HEK293 (cell line): ENCODE data around the gene CWF19L1.

Experiments
- GLI2 ChIP-seq: fragments of 450-650 bp; formaldehyde crosslinking; IDR thresholded peaks from 2 replicates; pipeline ENCODE4; 2017; ENCODE audit warnings: missing biosample characterization, missing genetic modification characterization, low read depth, borderline replicate concordance
- KLF1 ChIP-seq: fragments of 450-650 bp; formaldehyde crosslinking; IDR thresholded peaks from 2 replicates; pipeline ENCODE4 v1.5.1; 2016; ENCODE audit warnings: missing biosample characterization, missing genetic modification characterization
- SCRT1 ChIP-seq: fragments of 450-650 bp; formaldehyde crosslinking; IDR thresholded peaks from 2 replicates; pipeline ENCODE4 v1.5.1; 2016; ENCODE audit warnings: missing biosample characterization, missing genetic modification characterization, borderline replicate concordance
- ZBTB17 ChIP-seq: fragments of 450-650 bp; formaldehyde crosslinking; IDR thresholded peaks from 2 replicates; pipeline ENCODE4 v1.5.1; 2016; ENCODE audit warnings: missing biosample characterization, missing genetic modification characterization
- ZBTB20 ChIP-seq: fragments of 450-650 bp; formaldehyde crosslinking; IDR thresholded peaks from 2 replicates; pipeline ENCODE4 v1.5.1; 2016; ENCODE audit warnings: missing biosample characterization, missing genetic modification characterization
- ZBTB8A ChIP-seq: fragments of 450-650 bp; formaldehyde crosslinking; IDR thresholded peaks from 2 replicates; pipeline ENCODE4 v1.5.1; 2016; ENCODE audit warnings: missing biosample characterization, missing genetic modification characterization
- ZEB2 ChIP-seq: fragments of 450-650 bp; formaldehyde crosslinking; IDR thresholded peaks from 2 replicates; pipeline ENCODE4 v1.5.1; 2016; ENCODE audit warnings: missing biosample characterization, missing genetic modification characterization
- ZFHX2 ChIP-seq: fragments of 450-650 bp; formaldehyde crosslinking; conservative IDR thresholded peaks from 2 replicates; pipeline ENCODE4 v1.5.1; 2016; ENCODE audit warnings: missing biosample characterization, missing genetic modification characterization
- ZIC2 ChIP-seq: fragments of 450-650 bp; formaldehyde crosslinking; IDR thresholded peaks from 2 replicates; pipeline ENCODE4 v1.5.1; 2016; ENCODE audit warnings: missing biosample characterization, missing genetic modification characterization
- ZNF10 ChIP-seq: fragments of 450-650 bp; formaldehyde crosslinking; IDR thresholded peaks from 2 replicates; pipeline ENCODE4 v1.5.1; 2017; ENCODE audit warnings: missing biosample characterization, missing genetic modification characterization
- ZNF112 ChIP-seq: fragments of 450-650 bp; formaldehyde crosslinking; IDR thresholded peaks from 2 replicates; pipeline ENCODE4 v1.5.0; 2017; ENCODE audit warnings: missing biosample characterization, missing genetic modification characterization
- ZNF169 ChIP-seq: fragments of 450-650 bp; formaldehyde crosslinking; IDR thresholded peaks from 2 replicates; pipeline ENCODE4 v1.5.1; 2016; ENCODE audit warnings: missing biosample characterization, missing genetic modification characterization
- ZNF239 ChIP-seq: fragments of 450-650 bp; formaldehyde crosslinking; IDR thresholded peaks from 2 replicates; pipeline ENCODE4 v1.5.1; 2016; ENCODE audit warnings: missing biosample characterization, missing genetic modification characterization
- ZNF548 ChIP-seq: fragments of 450-650 bp; formaldehyde crosslinking; IDR thresholded peaks from 2 replicates; pipeline ENCODE4 v1.5.1; 2016; ENCODE audit warnings: missing biosample characterization, missing genetic modification characterization
- ZNF623 ChIP-seq: fragments of 450-650 bp; formaldehyde crosslinking; IDR thresholded peaks from 2 replicates; pipeline ENCODE4 v1.5.1; 2016; ENCODE audit warnings: missing biosample characterization, missing genetic modification characterization
- ZNF792 ChIP-seq: fragments of 450-650 bp; formaldehyde crosslinking; IDR thresholded peaks from 2 replicates; pipeline ENCODE4 v1.5.1; 2016; ENCODE audit warnings: missing biosample characterization, missing genetic modification characterization
- ZNF837 ChIP-seq: fragments of 450-650 bp; formaldehyde crosslinking; IDR thresholded peaks from 2 replicates; pipeline ENCODE4 v1.5.1; 2016; ENCODE audit warnings: missing biosample characterization, missing genetic modification characterization
- ZNF843 ChIP-seq: fragments of 450-650 bp; formaldehyde crosslinking; IDR thresholded peaks from 2 replicates; pipeline ENCODE4 v1.5.1; 2016; ENCODE audit warnings: missing biosample characterization, missing genetic modification characterization
- ZSCAN23 ChIP-seq: fragments of 450-650 bp; formaldehyde crosslinking; IDR thresholded peaks from 2 replicates; pipeline ENCODE4 v1.5.1; 2016; ENCODE audit warnings: missing biosample characterization, missing genetic modification characterization
- TF ChIP-seq, protein P1 (sequence below): fragments of 450-650 bp; formaldehyde crosslinking; IDR thresholded peaks from 2 replicates; pipeline ENCODE4 v1.5.1; 2017; ENCODE audit warnings: missing biosample characterization, missing genetic modification characterization
- TF ChIP-seq, protein P2 (sequence below): fragments of 450-650 bp; formaldehyde crosslinking; IDR thresholded peaks from 2 replicates; pipeline ENCODE4 v1.5.1; 2016; ENCODE audit warnings: missing biosample characterization, missing genetic modification characterization
- TF ChIP-seq, protein P3 (sequence below): fragments of 450-650 bp; formaldehyde crosslinking; IDR thresholded peaks from 2 replicates; pipeline ENCODE4 v1.5.1; 2016; ENCODE audit warnings: missing biosample characterization, missing genetic modification characterization, low read depth
- TF ChIP-seq, protein P4 (sequence below): fragments of 450-650 bp; formaldehyde crosslinking; IDR thresholded peaks from 2 replicates; pipeline ENCODE4; 2016; ENCODE audit warnings: missing biosample characterization, missing genetic modification characterization
- TF ChIP-seq, protein P5 (sequence below): fragments of 450-650 bp; formaldehyde crosslinking; IDR thresholded peaks from 2 replicates; pipeline ENCODE4 v1.5.1; 2017; ENCODE audit warnings: missing biosample characterization, missing genetic modification characterization
- TF ChIP-seq, protein P6 (sequence below): sonication (generic); formaldehyde crosslinking; IDR thresholded peaks from 2 replicates; pipeline ENCODE4 v1.8.1; 2022; ENCODE audit warnings: mild to moderate bottlenecking, moderate library complexity, missing genetic modification reagents
- TF ChIP-seq, protein P7 (sequence below): fragments of 450-650 bp; formaldehyde crosslinking; IDR thresholded peaks from 2 replicates; pipeline ENCODE4 v1.5.1; 2016; ENCODE audit warnings: missing biosample characterization, missing genetic modification characterization
- TF ChIP-seq, protein P8 (sequence below): fragments of 450-650 bp; formaldehyde crosslinking; IDR thresholded peaks from 2 replicates; pipeline ENCODE4 v1.5.1; 2016; ENCODE audit warnings: missing biosample characterization, missing genetic modification characterization

CWF19L1 gene

DNA sequence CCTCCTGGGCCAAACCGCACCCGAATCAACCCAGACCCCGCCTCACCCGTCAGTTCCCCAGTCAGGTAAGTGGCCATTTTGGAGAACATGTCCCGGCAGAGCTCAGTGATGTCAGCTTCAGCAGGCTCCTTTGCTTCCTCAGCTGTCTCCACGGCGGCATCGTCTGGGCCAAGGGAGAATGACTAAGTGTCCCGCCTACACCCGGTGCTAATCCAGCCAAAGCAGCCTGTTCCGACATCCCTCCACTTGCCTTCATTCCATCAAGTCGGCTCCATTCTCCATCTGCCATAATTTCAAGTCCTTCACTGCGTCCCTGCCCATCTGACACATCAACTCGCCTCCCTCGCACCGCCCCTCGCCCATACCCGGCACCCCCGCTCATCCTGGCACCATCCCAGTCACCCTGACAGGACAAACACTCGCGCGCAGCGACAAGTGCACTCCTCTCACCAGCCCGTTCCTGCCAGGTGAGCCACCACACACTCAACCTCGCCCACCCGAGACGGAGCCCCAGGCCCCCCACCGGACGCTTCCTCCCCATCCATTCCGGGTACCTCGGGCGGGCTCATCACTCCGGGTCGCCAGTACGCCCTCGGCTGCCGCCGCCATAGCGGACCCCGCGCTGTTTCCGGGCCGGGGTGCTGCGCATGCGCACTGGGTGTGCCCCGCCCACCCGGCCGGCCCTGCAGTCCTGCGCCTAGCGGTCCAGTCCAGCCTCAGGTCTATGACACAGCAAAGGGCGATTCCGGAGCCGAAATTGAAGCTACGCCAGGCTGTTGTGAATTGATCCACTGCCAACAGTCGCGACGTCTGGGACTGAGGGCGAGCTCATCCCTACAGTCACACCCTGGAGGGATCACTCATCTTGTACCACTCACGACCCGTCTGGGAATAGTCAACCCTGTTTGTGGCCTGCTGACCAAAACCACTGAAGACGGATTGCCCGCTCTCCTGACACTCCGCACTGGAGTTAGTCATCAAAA is 18.9 kb upstream of the CWF19L1 start, which contains the start of gene BLOC1S2 (continued):
- peak; percentile 97 for TF ChIP-seq ZFHX2
- TF ChIP-seq ZNF623: no peak
- TF ChIP-seq ZBTB17 (tag by site-specific recombination): peak; percentile 93
- peak; percentile 47; the same call in 1 of the 2 replicates for TF ChIP-seq SCRT1
- TF ChIP-seq ZBTB8A (tag by site-specific recombination): peak; percentile 82
- peak; percentile 97 for TF ChIP-seq ZBTB20 (tag by site-specific recombination)
- TF ChIP-seq, protein P1, sequence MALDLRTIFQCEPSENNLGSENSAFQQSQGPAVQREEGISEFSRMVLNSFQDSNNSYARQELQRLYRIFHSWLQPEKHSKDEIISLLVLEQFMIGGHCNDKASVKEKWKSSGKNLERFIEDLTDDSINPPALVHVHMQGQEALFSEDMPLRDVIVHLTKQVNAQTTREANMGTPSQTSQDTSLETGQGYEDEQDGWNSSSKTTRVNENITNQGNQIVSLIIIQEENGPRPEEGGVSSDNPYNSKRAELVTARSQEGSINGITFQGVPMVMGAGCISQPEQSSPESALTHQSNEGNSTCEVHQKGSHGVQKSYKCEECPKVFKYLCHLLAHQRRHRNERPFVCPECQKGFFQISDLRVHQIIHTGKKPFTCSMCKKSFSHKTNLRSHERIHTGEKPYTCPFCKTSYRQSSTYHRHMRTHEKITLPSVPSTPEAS: peak; percentile 81; the same call in 1 of the 2 replicates
- TF ChIP-seq, protein P2, sequence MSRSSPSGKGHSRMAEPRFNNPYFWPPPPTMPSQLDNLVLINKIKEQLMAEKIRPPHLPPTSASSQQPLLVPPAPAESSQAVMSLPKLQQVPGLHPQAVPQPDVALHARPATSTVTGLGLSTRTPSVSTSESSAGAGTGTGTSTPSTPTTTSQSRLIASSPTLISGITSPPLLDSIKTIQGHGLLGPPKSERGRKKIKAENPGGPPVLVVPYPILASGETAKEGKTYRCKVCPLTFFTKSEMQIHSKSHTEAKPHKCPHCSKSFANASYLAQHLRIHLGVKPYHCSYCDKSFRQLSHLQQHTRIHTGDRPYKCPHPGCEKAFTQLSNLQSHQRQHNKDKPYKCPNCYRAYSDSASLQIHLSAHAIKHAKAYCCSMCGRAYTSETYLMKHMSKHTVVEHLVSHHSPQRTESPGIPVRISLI: peak; percentile 76; the same call in 1 of the 2 replicates
- TF ChIP-seq, protein P3, sequence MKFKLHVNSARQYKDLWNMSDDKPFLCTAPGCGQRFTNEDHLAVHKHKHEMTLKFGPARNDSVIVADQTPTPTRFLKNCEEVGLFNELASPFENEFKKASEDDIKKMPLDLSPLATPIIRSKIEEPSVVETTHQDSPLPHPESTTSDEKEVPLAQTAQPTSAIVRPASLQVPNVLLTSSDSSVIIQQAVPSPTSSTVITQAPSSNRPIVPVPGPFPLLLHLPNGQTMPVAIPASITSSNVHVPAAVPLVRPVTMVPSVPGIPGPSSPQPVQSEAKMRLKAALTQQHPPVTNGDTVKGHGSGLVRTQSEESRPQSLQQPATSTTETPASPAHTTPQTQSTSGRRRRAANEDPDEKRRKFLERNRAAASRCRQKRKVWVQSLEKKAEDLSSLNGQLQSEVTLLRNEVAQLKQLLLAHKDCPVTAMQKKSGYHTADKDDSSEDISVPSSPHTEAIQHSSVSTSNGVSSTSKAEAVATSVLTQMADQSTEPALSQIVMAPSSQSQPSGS (tag by site-specific recombination): no peak
- TF ChIP-seq, protein P4, sequence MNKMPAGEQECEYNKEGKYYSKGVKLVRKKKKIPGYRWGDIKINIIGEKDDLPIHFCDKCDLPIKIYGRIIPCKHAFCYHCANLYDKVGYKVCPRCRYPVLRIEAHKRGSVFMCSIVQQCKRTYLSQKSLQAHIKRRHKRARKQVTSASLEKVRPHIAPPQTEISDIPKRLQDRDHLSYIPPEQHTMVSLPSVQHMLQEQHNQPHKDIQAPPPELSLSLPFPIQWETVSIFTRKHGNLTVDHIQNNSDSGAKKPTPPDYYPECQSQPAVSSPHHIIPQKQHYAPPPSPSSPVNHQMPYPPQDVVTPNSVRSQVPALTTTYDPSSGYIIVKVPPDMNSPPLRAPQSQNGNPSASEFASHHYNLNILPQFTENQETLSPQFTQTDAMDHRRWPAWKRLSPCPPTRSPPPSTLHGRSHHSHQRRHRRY (tag by site-specific recombination): no peak
- TF ChIP-seq ZNF239 (tag by site-specific recombination): peak; percentile 38; the same call in 1 of the 2 replicates
- TF ChIP-seq, protein P5, sequence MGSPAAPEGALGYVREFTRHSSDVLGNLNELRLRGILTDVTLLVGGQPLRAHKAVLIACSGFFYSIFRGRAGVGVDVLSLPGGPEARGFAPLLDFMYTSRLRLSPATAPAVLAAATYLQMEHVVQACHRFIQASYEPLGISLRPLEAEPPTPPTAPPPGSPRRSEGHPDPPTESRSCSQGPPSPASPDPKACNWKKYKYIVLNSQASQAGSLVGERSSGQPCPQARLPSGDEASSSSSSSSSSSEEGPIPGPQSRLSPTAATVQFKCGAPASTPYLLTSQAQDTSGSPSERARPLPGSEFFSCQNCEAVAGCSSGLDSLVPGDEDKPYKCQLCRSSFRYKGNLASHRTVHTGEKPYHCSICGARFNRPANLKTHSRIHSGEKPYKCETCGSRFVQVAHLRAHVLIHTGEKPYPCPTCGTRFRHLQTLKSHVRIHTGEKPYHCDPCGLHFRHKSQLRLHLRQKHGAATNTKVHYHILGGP (tag by site-specific recombination): 0 out of 2 replicates have a peak, but pooled peaks have one; percentile 10
- no peak for TF ChIP-seq ZNF548 (tag by site-specific recombination)
- peak; percentile 80 for TF ChIP-seq ZIC2 (tag by site-specific recombination)
- TF ChIP-seq GLI2 (tag by site-specific recombination): no peak
- TF ChIP-seq ZNF837: peak; percentile 87; the same call in 1 of the 2 replicates
- TF ChIP-seq, protein P6, sequence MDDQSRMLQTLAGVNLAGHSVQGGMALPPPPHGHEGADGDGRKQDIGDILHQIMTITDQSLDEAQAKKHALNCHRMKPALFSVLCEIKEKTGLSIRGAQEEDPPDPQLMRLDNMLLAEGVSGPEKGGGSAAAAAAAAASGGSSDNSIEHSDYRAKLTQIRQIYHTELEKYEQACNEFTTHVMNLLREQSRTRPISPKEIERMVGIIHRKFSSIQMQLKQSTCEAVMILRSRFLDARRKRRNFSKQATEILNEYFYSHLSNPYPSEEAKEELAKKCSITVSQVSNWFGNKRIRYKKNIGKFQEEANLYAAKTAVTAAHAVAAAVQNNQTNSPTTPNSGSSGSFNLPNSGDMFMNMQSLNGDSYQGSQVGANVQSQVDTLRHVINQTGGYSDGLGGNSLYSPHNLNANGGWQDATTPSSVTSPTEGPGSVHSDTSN (CRISPR knock-in tag): peak; percentile 29
- TF ChIP-seq ZSCAN23 (tag by site-specific recombination): 0 out of 2 replicates have a peak, but pooled peaks have one; percentile 47
- TF ChIP-seq, protein P7, sequence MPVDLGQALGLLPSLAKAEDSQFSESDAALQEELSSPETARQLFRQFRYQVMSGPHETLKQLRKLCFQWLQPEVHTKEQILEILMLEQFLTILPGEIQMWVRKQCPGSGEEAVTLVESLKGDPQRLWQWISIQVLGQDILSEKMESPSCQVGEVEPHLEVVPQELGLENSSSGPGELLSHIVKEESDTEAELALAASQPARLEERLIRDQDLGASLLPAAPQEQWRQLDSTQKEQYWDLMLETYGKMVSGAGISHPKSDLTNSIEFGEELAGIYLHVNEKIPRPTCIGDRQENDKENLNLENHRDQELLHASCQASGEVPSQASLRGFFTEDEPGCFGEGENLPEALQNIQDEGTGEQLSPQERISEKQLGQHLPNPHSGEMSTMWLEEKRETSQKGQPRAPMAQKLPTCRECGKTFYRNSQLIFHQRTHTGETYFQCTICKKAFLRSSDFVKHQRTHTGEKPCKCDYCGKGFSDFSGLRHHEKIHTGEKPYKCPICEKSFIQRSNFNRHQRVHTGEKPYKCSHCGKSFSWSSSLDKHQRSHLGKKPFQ (tag by site-specific recombination): 0 out of 2 replicates have a peak, but pooled peaks have one; percentile 35
- TF ChIP-seq, protein P8, sequence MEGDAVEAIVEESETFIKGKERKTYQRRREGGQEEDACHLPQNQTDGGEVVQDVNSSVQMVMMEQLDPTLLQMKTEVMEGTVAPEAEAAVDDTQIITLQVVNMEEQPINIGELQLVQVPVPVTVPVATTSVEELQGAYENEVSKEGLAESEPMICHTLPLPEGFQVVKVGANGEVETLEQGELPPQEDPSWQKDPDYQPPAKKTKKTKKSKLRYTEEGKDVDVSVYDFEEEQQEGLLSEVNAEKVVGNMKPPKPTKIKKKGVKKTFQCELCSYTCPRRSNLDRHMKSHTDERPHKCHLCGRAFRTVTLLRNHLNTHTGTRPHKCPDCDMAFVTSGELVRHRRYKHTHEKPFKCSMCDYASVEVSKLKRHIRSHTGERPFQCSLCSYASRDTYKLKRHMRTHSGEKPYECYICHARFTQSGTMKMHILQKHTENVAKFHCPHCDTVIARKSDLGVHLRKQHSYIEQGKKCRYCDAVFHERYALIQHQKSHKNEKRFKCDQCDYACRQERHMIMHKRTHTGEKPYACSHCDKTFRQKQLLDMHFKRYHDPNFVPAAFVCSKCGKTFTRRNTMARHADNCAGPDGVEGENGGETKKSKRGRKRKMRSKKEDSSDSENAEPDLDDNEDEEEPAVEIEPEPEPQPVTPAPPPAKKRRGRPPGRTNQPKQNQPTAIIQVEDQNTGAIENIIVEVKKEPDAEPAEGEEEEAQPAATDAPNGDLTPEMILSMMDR (tag by site-specific recombination): 0 out of 2 replicates have a peak, but pooled peaks have one; percentile 70
- peak; percentile 63; the same call in 1 of the 2 replicates for TF ChIP-seq ZNF792
- TF ChIP-seq ZNF169 (tag by site-specific recombination): no peak
- TF ChIP-seq ZNF843: peak; percentile 76
- no peak for TF ChIP-seq ZNF112 (tag by site-specific recombination)
- TF ChIP-seq ZEB2 (tag by site-specific recombination): peak; percentile 84
- no peak; the same call in 1 of the 2 replicates for TF ChIP-seq ZNF10
- TF ChIP-seq KLF1 (tag by site-specific recombination): peak; percentile 85
